Stimulated activated naive B cell treated with anti-CD40 and anti-IgM and Interleukin-4, amounts not matched to agents 10 μg/mL and 1 μg/mL and 100 μg/mL, for 72 hours (primary cell): Measurements from ENCODE around the gene UNCX.
"Not testable (repeated sequence)": the region's sequence is repeated elsewhere in the genome, so short reads cannot be mapped to it uniquely, and the experiment has no call there.

Experiments
- ATAC-seq, 2 donors: fragments of 150-1000 bp; cut with Tn5 transposase; replicated peaks; 2 replicates each; pipeline ENCODE4 v1.10.0; 2021; ENCODE audit warnings: moderate library complexity in 1 of 2
- DNase-seq: peaks from one replicate; pipeline ENCODE4 v3.0.0; 2021
- H3K27ac Mint-ChIP-seq: one replicate; pipeline ENCODE4 v1.8.0; 2022; ENCODE audit warnings: mild to moderate bottlenecking, mixed read lengths
- H3K27me3 Mint-ChIP-seq, 2 donors: one replicate each; pipeline ENCODE4 v1.8.0; 2022; ENCODE audit warnings: mixed read lengths in 2 of 2
- H3K36me3 Mint-ChIP-seq, 2 donors: one replicate each; pipeline ENCODE4 v1.8.0; 2022; ENCODE audit warnings: mixed read lengths in 2 of 2, mild to moderate bottlenecking in 1 of 2
- H3K4me1 Mint-ChIP-seq, 2 donors: one replicate each; pipeline ENCODE4 v1.8.0; 2022; ENCODE audit warnings: mixed read lengths in 2 of 2, mild to moderate bottlenecking in 1 of 2
- H3K4me3 Mint-ChIP-seq, 2 donors: one replicate each; pipeline ENCODE4 v1.8.0; 2022; ENCODE audit warnings: mild to moderate bottlenecking in 2 of 2, mixed read lengths in 2 of 2, moderate library complexity in 1 of 2
- H3K9me3 Mint-ChIP-seq, 2 donors: one replicate each; pipeline ENCODE4 v1.8.0; 2022; ENCODE audit warnings: mixed read lengths in 2 of 2, mild to moderate bottlenecking in 1 of 2

Gene UNCX

GRCh38 chr7:1205742-1206141 is 26.9 kb upstream of the UNCX start:
- not testable (repeated sequence) for H3K4me3 Mint-ChIP-seq, ATAC-seq, H3K36me3 Mint-ChIP-seq, H3K9me3 Mint-ChIP-seq, H3K4me1 Mint-ChIP-seq, DNase-seq, H3K27ac Mint-ChIP-seq
- peaks cover 31% of the 10 kb centered on the region in 2 donors for H3K27me3 Mint-ChIP-seq

- H3K36me3 Mint-ChIP-seq = no peaks in the 10 kb centered on the region
These were observed 23.6 kb upstream of the UNCX start for GRCh38 chr7:1209097-1209496.

GRCh38 chr7:1210321-1210978 is 22.2 kb upstream of the UNCX start:
- DNase-seq = no peak
- Mint-ChIP-seq H3K36me3 (no peaks in the 10 kb centered on the region), H3K4me3 (no peak overlapping the region), H3K27ac (no peak overlapping the region), H3K4me1 (peaks cover 0 to 3% of the 10 kb centered on the region in 2 donors), H3K9me3 (no peaks in the 10 kb centered on the region), H3K27me3 (peaks cover 29 to 47% of the 10 kb centered on the region in 2 donors)
- no peak for ATAC-seq

More at GRCh38 chr7:1209097-1209496, 23.6 kb upstream of the UNCX start:
- H3K4me1 Mint-ChIP-seq = peaks cover 0 to 3% of the 10 kb centered on the region in 2 donors
- DNase-seq = no peak
- no peaks in the 10 kb centered on the region for H3K9me3 Mint-ChIP-seq
- H3K4me3 Mint-ChIP-seq = no peak overlapping the region
- H3K27me3 Mint-ChIP-seq = peaks cover 29 to 43% of the 10 kb centered on the region in 2 donors
- ATAC-seq = no peak
- no peak overlapping the region for H3K27ac Mint-ChIP-seq

- Mint-ChIP-seq H3K4me3 (no peak overlapping the region), H3K4me1 (peaks cover 0 to 3% of the 10 kb centered on the region in 2 donors), H3K36me3 (no peaks in the 10 kb centered on the region), H3K27me3 (peaks cover 28 to 52% of the 10 kb centered on the region in 2 donors), H3K9me3 (no peaks in the 10 kb centered on the region), H3K27ac (no peak overlapping the region)
- DNase-seq (no peak), ATAC-seq (no peak)
These were observed 21.6 kb upstream of the UNCX start for GRCh38 chr7:1210979-1211608.

GRCh38 chr7:1211611-1212010 is 21.1 kb upstream of the UNCX start:
- DNase-seq (no peak), ATAC-seq (no peak)
- H3K9me3 Mint-ChIP-seq = no peaks in the 10 kb centered on the region
- no peak overlapping the region for H3K4me3 Mint-ChIP-seq
- H3K27me3 Mint-ChIP-seq = peaks cover 26 to 56% of the 10 kb centered on the region in 2 donors
- no peak overlapping the region for H3K27ac Mint-ChIP-seq
- H3K4me1 Mint-ChIP-seq = peaks cover 0 to 3% of the 10 kb centered on the region in 2 donors
- H3K36me3 Mint-ChIP-seq = no peaks in the 10 kb centered on the region

- ATAC-seq, H3K4me1 Mint-ChIP-seq, H3K27ac Mint-ChIP-seq, H3K4me3 Mint-ChIP-seq, DNase-seq, H3K36me3 Mint-ChIP-seq, H3K9me3 Mint-ChIP-seq: not testable (repeated sequence)
- peaks cover 29 to 60% of the 10 kb centered on the region in 2 donors for H3K27me3 Mint-ChIP-seq
These were observed 20.6 kb upstream of the UNCX start for GRCh38 chr7:1212025-1212424.

- H3K27me3 Mint-ChIP-seq = peaks cover 38 to 71% of the 10 kb centered on the region in 2 donors
- H3K4me3 Mint-ChIP-seq = no peak overlapping the region
- peaks cover 0 to 3% of the 10 kb centered on the region in 2 donors for H3K4me1 Mint-ChIP-seq
- peaks cover 0 to 3% of the 10 kb centered on the region in 2 donors for H3K36me3 Mint-ChIP-seq
- ATAC-seq = no peak
- no peak overlapping the region for H3K27ac Mint-ChIP-seq
- peaks cover 0 to 4% of the 10 kb centered on the region in 2 donors for H3K9me3 Mint-ChIP-seq
- DNase-seq = no peak
These were observed 18.2 kb upstream of the UNCX start for GRCh38 chr7:1214516-1214915.

GRCh38 chr7:1218541-1219165 is 14.0 kb upstream of the UNCX start:
- H3K4me3 Mint-ChIP-seq = no peak overlapping the region
- DNase-seq = no peak
- H3K9me3 Mint-ChIP-seq = peaks cover 0 to 4% of the 10 kb centered on the region in 2 donors
- peaks cover under 1 to 3% of the 10 kb centered on the region in 2 donors for H3K4me1 Mint-ChIP-seq
- H3K27me3 Mint-ChIP-seq = peaks cover 54 to 77% of the 10 kb centered on the region in 2 donors
- ATAC-seq = no peak
- H3K27ac Mint-ChIP-seq = no peak overlapping the region
- H3K36me3 Mint-ChIP-seq = peaks cover 0 to 3% of the 10 kb centered on the region in 2 donors

GRCh38 chr7:1219498-1219897 is 13.2 kb upstream of the UNCX start:
- H3K4me1 Mint-ChIP-seq = peaks cover 2 to 12% of the 10 kb centered on the region in 2 donors
- peaks cover 0 to 5% of the 10 kb centered on the region in 2 donors for H3K9me3 Mint-ChIP-seq
- H3K4me3 Mint-ChIP-seq = no peak overlapping the region
- no peak for DNase-seq
- H3K36me3 Mint-ChIP-seq = peaks cover 1 to 6% of the 10 kb centered on the region in 2 donors
- H3K27me3 Mint-ChIP-seq = peaks cover 57 to 77% of the 10 kb centered on the region in 2 donors
- ATAC-seq = no peak
- H3K27ac Mint-ChIP-seq = no peak overlapping the region

- no peak overlapping the region for H3K4me3 Mint-ChIP-seq
- peaks cover 1 to 6% of the 10 kb centered on the region in 2 donors for H3K36me3 Mint-ChIP-seq
- H3K9me3 Mint-ChIP-seq = peaks cover 0 to 5% of the 10 kb centered on the region in 2 donors
- DNase-seq (no peak), ATAC-seq (no peak)
- peaks cover 62 to 84% of the 10 kb centered on the region in 2 donors for H3K27me3 Mint-ChIP-seq
- H3K4me1 Mint-ChIP-seq = peaks cover 2 to 13% of the 10 kb centered on the region in 2 donors
- H3K27ac Mint-ChIP-seq = no peak overlapping the region
These were observed 12.5 kb upstream of the UNCX start for GRCh38 chr7:1220000-1220726.

GRCh38 chr7:1220977-1221745 is 11.5 kb upstream of the UNCX start:
- Mint-ChIP-seq H3K4me1 (peaks cover 4 to 18% of the 10 kb centered on the region in 2 donors), H3K27me3 (peaks cover 69 to 86% of the 10 kb centered on the region in 2 donors), H3K9me3 (peaks cover 0 to 5% of the 10 kb centered on the region in 2 donors), H3K27ac (no peak overlapping the region), H3K36me3 (peaks cover 1 to 6% of the 10 kb centered on the region in 2 donors), H3K4me3 (no peak overlapping the region)
- no peak for ATAC-seq
- DNase-seq = no peak

- H3K36me3 Mint-ChIP-seq = peaks cover 1 to 3% of the 10 kb centered on the region in 2 donors
- H3K4me3 Mint-ChIP-seq = no peak overlapping the region
- H3K9me3 Mint-ChIP-seq = peaks cover 0 to 3% of the 10 kb centered on the region in 2 donors
- H3K27me3 Mint-ChIP-seq = peaks cover 70 to 89% of the 10 kb centered on the region in 2 donors
- H3K4me1 Mint-ChIP-seq = peaks cover 8 to 18% of the 10 kb centered on the region in 2 donors
- DNase-seq (no peak), ATAC-seq (no peak)
- H3K27ac Mint-ChIP-seq = peak overlapping the region; percentile 62
These were observed 9.3 kb upstream of the UNCX start for GRCh38 chr7:1223196-1223981.
